Measurements from ENCODE around the gene RAPGEF2. TPM values are rescaled to one million over a fixed set of nuclear protein-coding genes. Genes with fewer than 3 reads are reported as not detected.

The RAPGEF2 gene
- total RNA-seq, 2 donors from 2014 or later: 14.0 to 33.3 TPM

GRCh38 chr4:159398236-159398638 lies 295.4 kb downstream of the RAPGEF2 start:
- Mint-ChIP-seq H3K27ac (no peak overlapping the region), H3K4me3 (no peak overlapping the region), H3K27me3 (peaks cover 6 to 19% of the 10 kb centered on the region in 2 donors), H3K9me3 (no peaks in the 10 kb centered on the region), H3K4me1 (ENCODE audit: low read depth in 2 of 2) (peaks cover 0 to 4% of the 10 kb centered on the region in 2 donors), H3K36me3 (no peaks in the 10 kb centered on the region)
- DNase-seq (ENCODE audit: low spot score) (no peak), ATAC-seq (no peak)

- peaks cover 0 to 4% of the 10 kb centered on the region in 2 donors for H3K4me1 Mint-ChIP-seq (ENCODE audit: low read depth in 2 of 2)
- no peaks in the 10 kb centered on the region for H3K9me3 Mint-ChIP-seq
- DNase-seq (ENCODE audit: low spot score): no peak
- H3K27ac Mint-ChIP-seq: no peak overlapping the region
- H3K27me3 Mint-ChIP-seq: peaks cover 6 to 18% of the 10 kb centered on the region in 2 donors
- no peak for ATAC-seq
- H3K4me3 Mint-ChIP-seq: no peak overlapping the region
- H3K36me3 Mint-ChIP-seq: no peaks in the 10 kb centered on the region
These were observed 297.8 kb downstream of the RAPGEF2 start for GRCh38 chr4:159400558-159401225.

GRCh38 chr4:159401226-159401712 lies 298.4 kb downstream of the RAPGEF2 start:
- Mint-ChIP-seq H3K4me1 (ENCODE audit: low read depth in 2 of 2) (peaks cover 0 to 4% of the 10 kb centered on the region in 2 donors), H3K27ac (no peak overlapping the region), H3K9me3 (no peaks in the 10 kb centered on the region), H3K27me3 (peaks cover 6 to 18% of the 10 kb centered on the region in 2 donors), H3K4me3 (no peak overlapping the region), H3K36me3 (no peaks in the 10 kb centered on the region)
- DNase-seq (ENCODE audit: low spot score): no peak
- peak in 1 of 2 donors; percentile 37 for ATAC-seq

- ATAC-seq: no peak
- Mint-ChIP-seq H3K4me3 (no peak overlapping the region), H3K9me3 (no peaks in the 10 kb centered on the region), H3K27me3 (peaks cover 6 to 18% of the 10 kb centered on the region in 2 donors), H3K36me3 (no peaks in the 10 kb centered on the region), H3K4me1 (ENCODE audit: low read depth in 2 of 2) (peaks cover 0 to 4% of the 10 kb centered on the region in 2 donors), H3K27ac (no peak overlapping the region)
- DNase-seq (ENCODE audit: low spot score): no peak
These were observed 299.0 kb downstream of the RAPGEF2 start for GRCh38 chr4:159401791-159402380.

Data from natural killer cell treated with Interleukin-12 subunit alpha and Interleukin-12 subunit beta and Interleukin-15 and Interleukin-18, amount 100 ng/mL, for 72 hours (primary cell).